Common myeloid progenitor, CD34-positive (primary cell): Measurements from ENCODE around the gene LILRB3.
"Not testable (repeated sequence)": the region's sequence is repeated elsewhere in the genome, so short reads cannot be mapped to it uniquely, and the experiment has no call there.

Experiments used
- CTCF ChIA-PET: fragments of 350-600 bp; sonication (Branson Sonifier 250); formaldehyde crosslinking; loops from one replicate; lab custom pipeline; 2021; ENCODE audit warnings: antibody characterized with exemption; lab: Charles Lee
- POLR2A ChIA-PET: fragments of 350-600 bp; sonication (Branson Sonifier 250); formaldehyde crosslinking; loops from one replicate; lab custom pipeline; 2021; ENCODE audit warnings: antibody characterized with exemption; lab: Charles Lee
- DNase-seq, 3 donors: peaks; one replicate each; pipeline versions ENCODE4 v3.0.0 to v3.0.0-alpha.2; 2013
- H3K27ac ChIP-seq, 2 experiments: 1 replicate in 1 of 2; 2 replicates in 1 of 2; pipeline ENCODE4 v1.7.0; 2013; ENCODE audit warnings: inconsistent platforms in 2 of 2, low read length in 2 of 2, mild to moderate bottlenecking in 2 of 2, low read depth in 1 of 2, moderate library complexity in 1 of 2; ENCODE audit not compliant: severe bottlenecking in 2 of 2, insufficient read depth in 1 of 2, poor library complexity in 1 of 2
- H3K27me3 ChIP-seq, 5 experiments: replicated peaks in 2 of 5; 1 replicate in 3 of 5; 2 replicates in 2 of 5; pipeline versions ENCODE4 v1.6.1 to v1.7.0; 2013; ENCODE audit warnings: low read length in 4 of 5, mild to moderate bottlenecking in 2 of 5, moderate library complexity in 2 of 5, inconsistent platforms in 1 of 5; ENCODE audit not compliant: insufficient read depth in 5 of 5, control insufficient read depth in 4 of 5
- H3K36me3 ChIP-seq, 4 experiments: 1 replicate in 2 of 4; 2 replicates in 2 of 4; pipeline versions ENCODE4 v1.6.1 to v1.7.0; 2013; ENCODE audit warnings: low read length in 3 of 4, control low read depth in 1 of 4, mild to moderate bottlenecking in 1 of 4; ENCODE audit not compliant: control insufficient read depth in 4 of 4, insufficient read depth in 4 of 4
- H3K4me1 ChIP-seq, 4 experiments: 1 replicate in 3 of 4; 2 replicates in 1 of 4; pipeline versions ENCODE4 v1.6.1 to v1.7.1; 2013; ENCODE audit warnings: low read length in 3 of 4, mild to moderate bottlenecking in 3 of 4, control low read depth in 1 of 4, inconsistent platforms in 1 of 4, moderate library complexity in 1 of 4; ENCODE audit not compliant: control insufficient read depth in 4 of 4, insufficient read depth in 4 of 4; ENCODE audit errors: control extremely low read depth in 1 of 4
- H3K4me3 ChIP-seq, 7 experiments: 1 replicate in 4 of 7; 2 replicates in 3 of 7; pipeline versions ENCODE4 v1.5.1 to v1.7.0; 2013; ENCODE audit warnings: mild to moderate bottlenecking in 7 of 7, low read length in 6 of 7, moderate library complexity in 6 of 7, inconsistent platforms in 2 of 7, low read depth in 2 of 7, control low read depth in 1 of 7; ENCODE audit not compliant: insufficient read depth in 4 of 7, control insufficient read depth in 1 of 7; ENCODE audit errors: extremely low read depth in 1 of 7
- H3K9me3 ChIP-seq, 5 experiments: 1 replicate in 4 of 5; 2 replicates in 1 of 5; pipeline versions ENCODE4 v1.6.1 to v1.7.1; 2013; ENCODE audit warnings: low read length in 4 of 5, mild to moderate bottlenecking in 2 of 5, inconsistent platforms in 1 of 5, low read depth in 1 of 5, moderate library complexity in 1 of 5; ENCODE audit not compliant: control insufficient read depth in 4 of 5, insufficient read depth in 2 of 5; ENCODE audit errors: control extremely low read depth in 1 of 5
- WGBS: methylation state at CpG from one replicate; pipeline ENCODE4 v1.1.5; 2013; ENCODE audit not compliant: insufficient coverage; 5-methylcytosine and 5-hydroxymethylcytosine counted together

Gene LILRB3

GRCh38 chr19:54207193-54207592, 15.6 kb downstream of the LILRB3 start:
- not testable (repeated sequence) for H3K27me3 ChIP-seq, H3K9me3 ChIP-seq, DNase-seq
- H3K4me1 ChIP-seq = peaks cover 28 to 96% (median 92%) of the 10 kb centered on the region in 4 experiments
- POLR2A ChIA-PET = interaction anchor here (0.9 to 1.9 kb wide), 2 partner anchors 16 to 48 kb away, joined by 5 to 7 read pairs; partner anchors contain the start of gene LENG1
- H3K36me3 ChIP-seq = peaks cover 11 to 53% (median 38%) of the 10 kb centered on the region in 4 experiments
- peak overlapping the region; percentile 85 to 87 for H3K27ac ChIP-seq
- CTCF ChIA-PET = interaction anchor here (1.3 to 4.3 kb wide), 5 partner anchors 11 to 33 kb away, joined by 4 to 24 read pairs (median 5); partner anchors contain the start of genes MBOAT7 and TSEN34
- WGBS = 92% methylated on average over 6 of the region's 23 CpGs
- H3K4me3 ChIP-seq = peak overlapping the region in 5 of 7 experiments; percentile 19 to 57 (median 33)

GRCh38 chr19:54206831-54207177, 16.0 kb downstream of the LILRB3 start:
- Histone ChIP-seq H3K36me3 (peaks cover 11 to 54% (median 41%) of the 10 kb centered on the region in 4 experiments), H3K4me3 (peak overlapping the region in 4 of 7 experiments; percentile 27 to 57 (median 42)), H3K27ac (peak overlapping the region; percentile 66 to 87), H3K27me3 (no peaks in the 10 kb centered on the region), H3K4me1 (peaks cover 28 to 96% (median 94%) of the 10 kb centered on the region in 4 experiments), H3K9me3 (no peaks in the 10 kb centered on the region)
- no peak for DNase-seq
- POLR2A ChIA-PET = interaction anchor here (0.9 to 1.9 kb wide), 3 partner anchors 15 to 48 kb away, joined by 3 to 7 read pairs (median 5); partner anchors contain the start of genes LENG1 and MBOAT7
- CTCF ChIA-PET = interaction anchor here (1.3 to 4.3 kb wide), 4 partner anchors 15 to 33 kb away, joined by 4 to 24 read pairs (median 8); partner anchors contain the start of genes MBOAT7 and TSEN34
- WGBS = 91% methylated on average over 7 of the region's 13 CpGs

- no peak for DNase-seq
These were observed 16.6 kb downstream of the LILRB3 start for GRCh38 chr19:54206030-54206830.

GRCh38 chr19:54204767-54205468, 17.9 kb downstream of the LILRB3 start:
- H3K27ac ChIP-seq = peak overlapping the region; percentile 64 to 96
- DNase-seq = no peak
- H3K4me1 ChIP-seq = peaks cover 22 to 94% (median 88%) of the 10 kb centered on the region in 4 experiments
- H3K36me3 ChIP-seq = peaks cover 11 to 61% (median 48%) of the 10 kb centered on the region in 4 experiments
- WGBS = 97% methylated on average over 3 of the region's 4 CpGs
- peak overlapping the region in 3 of 7 experiments; percentile 16 to 96 (median 60) for H3K4me3 ChIP-seq
- POLR2A ChIA-PET = interaction anchor here (0.7 kb wide), 1 partner anchor 13 kb away, joined by 3 read pairs; no protein-coding TSS in a partner anchor
- CTCF ChIA-PET = interaction anchor here (1.0 to 4.3 kb wide), 5 partner anchors 13 to 36 kb away, joined by 3 to 24 read pairs (median 4); partner anchors contain the start of genes MBOAT7 and TSEN34
- H3K9me3 ChIP-seq = no peaks in the 10 kb centered on the region
- no peaks in the 10 kb centered on the region for H3K27me3 ChIP-seq

More at GRCh38 chr19:54206030-54206830, 16.6 kb downstream of the LILRB3 start:
- H3K36me3 ChIP-seq = peaks cover 11 to 60% (median 47%) of the 10 kb centered on the region in 4 experiments
- H3K27me3 ChIP-seq = no peaks in the 10 kb centered on the region
- ChIA-PET CTCF (interaction anchor here (0.8 to 4.3 kb wide), 7 partner anchors 9 to 60 kb away, joined by 3 to 24 read pairs (median 4); partner anchors contain the start of genes MBOAT7 and TSEN34), POLR2A (interaction anchor here (0.9 to 1.3 kb wide), 2 partner anchors 15 to 17 kb away, joined by 3 to 5 read pairs; partner anchors contain the start of gene MBOAT7)
- 97% methylated on average over 22 of the region's 27 CpGs for WGBS
- H3K27ac ChIP-seq = peak overlapping the region; percentile 64 to 66
- no peaks in the 10 kb centered on the region for H3K9me3 ChIP-seq
- peaks cover 30 to 97% (median 95%) of the 10 kb centered on the region in 4 experiments for H3K4me1 ChIP-seq
- H3K4me3 ChIP-seq = peak overlapping the region in 2 of 7 experiments; percentile 52 to 96

GRCh38 chr19:54203151-54203611, 19.6 kb downstream of the LILRB3 start:
- Histone ChIP-seq H3K4me1 (peaks cover 21 to 81% (median 74%) of the 10 kb centered on the region in 4 experiments), H3K27ac (peak overlapping the region; percentile 96 to 97), H3K9me3 (no peaks in the 10 kb centered on the region), H3K4me3 (peak overlapping the region in 6 of 7 experiments; percentile 7 to 96 (median 92)), H3K36me3 (peaks cover 11 to 61% (median 48%) of the 10 kb centered on the region in 4 experiments), H3K27me3 (no peaks in the 10 kb centered on the region)
- WGBS = 94% methylated on average over 8 of the region's 9 CpGs
- POLR2A ChIA-PET = interaction anchor here (0.8 to 1.4 kb wide), 2 partner anchors 12 to 14 kb away, joined by 3 to 5 read pairs; partner anchors contain the start of genes MBOAT7 and TSEN34
- CTCF ChIA-PET = interaction anchor here (1.6 to 2.4 kb wide), 3 partner anchors 11 to 29 kb away, joined by 4 to 9 read pairs (median 6); partner anchors contain the start of gene TSEN34
- no peak for DNase-seq

GRCh38 chr19:54201980-54202379, 20.8 kb downstream of the LILRB3 start:
- H3K4me3 ChIP-seq = peak overlapping the region; percentile 39 to 96 (median 90)
- CTCF ChIA-PET = interaction anchor here (1.2 to 2.4 kb wide), 3 partner anchors 10 to 18 kb away, joined by 3 to 9 read pairs (median 6); partner anchors contain the start of gene TSEN34
- no peaks in the 10 kb centered on the region for H3K9me3 ChIP-seq
- no peak for DNase-seq
- 93% methylated on average over 11 of the region's 13 CpGs for WGBS
- peak overlapping the region; percentile 96 to 97 for H3K27ac ChIP-seq
- H3K36me3 ChIP-seq = peaks cover 11 to 59% (median 49%) of the 10 kb centered on the region in 4 experiments
- POLR2A ChIA-PET = interaction anchor here (1.4 to 3.5 kb wide), 2 partner anchors 8 to 12 kb away, joined by 5 to 33 read pairs; partner anchors contain the start of gene MBOAT7
- no peaks in the 10 kb centered on the region for H3K27me3 ChIP-seq
- H3K4me1 ChIP-seq = peaks cover 20 to 69% (median 63%) of the 10 kb centered on the region in 4 experiments
